ENCODE data around the gene FTO.

The FTO gene

DNA sequence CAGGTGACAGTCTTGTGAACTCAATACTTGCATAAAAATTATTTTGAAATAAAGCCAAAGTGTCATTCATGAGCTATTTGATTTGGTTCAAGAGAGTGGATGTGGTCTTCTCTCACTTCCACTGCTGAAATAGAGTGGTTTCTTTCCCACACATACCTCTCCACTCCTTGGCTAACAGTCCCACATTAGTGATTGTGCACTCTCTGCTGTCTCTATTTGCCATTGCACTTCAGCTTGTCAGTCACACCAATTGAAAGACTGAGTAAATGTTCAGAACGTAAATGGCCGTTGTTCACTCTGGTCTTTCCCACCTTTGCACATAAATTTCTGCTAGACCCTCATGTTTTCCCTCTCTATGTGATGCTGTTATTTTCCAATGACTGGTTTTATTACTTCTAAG lies 197.5 kb downstream of the FTO start:
- DNase-seq (ENCODE audit: low read depth) = no peak

DNA sequence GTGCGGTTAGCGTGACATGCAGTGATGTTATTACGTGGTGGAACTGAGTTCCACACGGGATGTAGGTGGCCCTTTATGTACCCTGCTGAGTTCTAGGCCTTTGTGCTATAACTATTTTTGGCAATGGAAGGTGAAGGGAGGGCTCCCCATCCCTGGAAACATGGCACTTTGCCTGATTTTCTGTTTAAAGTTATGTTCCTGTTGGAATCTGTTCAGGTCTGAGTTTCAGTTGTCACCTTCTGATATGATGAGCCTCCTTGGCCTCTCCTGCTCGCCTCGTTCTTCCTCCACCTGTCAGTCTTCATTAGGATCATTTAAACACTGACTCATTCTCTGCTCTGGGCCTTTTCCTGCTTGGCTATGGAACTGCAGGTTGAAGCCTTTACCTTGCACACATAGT lies 200.6 kb downstream of the FTO start:
- no peak for DNase-seq (ENCODE audit: low read depth)

- DNase-seq (ENCODE audit: low read depth) = no peak
Observed at GRCh38 chr16:53905028-53905427, 201.1 kb downstream of the FTO start.

DNA sequence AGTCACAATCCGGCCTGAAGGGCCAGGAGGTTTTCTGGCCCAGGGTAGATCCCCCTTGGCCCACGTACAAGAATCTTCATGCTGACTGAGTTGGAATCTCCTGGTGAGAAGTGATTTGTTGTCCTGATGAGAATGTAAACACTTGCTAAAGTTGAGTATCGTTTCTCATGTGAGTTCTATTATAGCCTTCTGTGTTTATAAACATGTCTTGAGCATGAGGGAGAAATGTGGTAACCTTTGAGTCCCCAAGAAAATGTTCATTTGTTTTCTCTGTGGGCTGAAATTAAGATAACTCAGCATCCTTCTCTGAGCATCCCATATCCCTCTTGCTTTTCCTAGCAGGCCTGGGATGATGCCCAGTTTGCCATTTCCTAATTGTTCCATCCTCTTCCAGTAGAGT lies 204.8 kb downstream of the FTO start:
- no peak for DNase-seq (ENCODE audit: low read depth)

GRCh38 chr16:53910990-53911389 lies 207.0 kb downstream of the FTO start:
- no peak for DNase-seq (ENCODE audit: low read depth)

DNA sequence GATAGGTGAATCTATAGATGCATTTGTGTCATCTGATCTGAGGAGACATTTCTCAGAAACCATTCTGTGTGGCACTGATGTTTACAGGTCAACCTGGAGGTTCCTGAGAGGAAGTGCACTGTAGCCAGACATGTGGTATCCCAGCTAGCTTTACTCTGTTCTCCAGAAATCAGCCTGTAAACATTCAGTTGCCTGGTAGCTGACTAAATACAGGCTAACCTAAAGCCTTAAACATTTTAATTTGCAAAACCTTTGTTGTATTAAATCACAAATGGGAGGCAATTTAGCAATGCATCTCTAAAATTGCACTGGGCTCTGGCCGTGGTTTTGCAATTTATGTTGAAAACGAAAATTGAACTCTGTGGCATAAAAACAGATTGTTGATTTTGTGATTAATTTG lies 207.6 kb downstream of the FTO start:
- DNase-seq (ENCODE audit: low read depth) = no peak

DNA sequence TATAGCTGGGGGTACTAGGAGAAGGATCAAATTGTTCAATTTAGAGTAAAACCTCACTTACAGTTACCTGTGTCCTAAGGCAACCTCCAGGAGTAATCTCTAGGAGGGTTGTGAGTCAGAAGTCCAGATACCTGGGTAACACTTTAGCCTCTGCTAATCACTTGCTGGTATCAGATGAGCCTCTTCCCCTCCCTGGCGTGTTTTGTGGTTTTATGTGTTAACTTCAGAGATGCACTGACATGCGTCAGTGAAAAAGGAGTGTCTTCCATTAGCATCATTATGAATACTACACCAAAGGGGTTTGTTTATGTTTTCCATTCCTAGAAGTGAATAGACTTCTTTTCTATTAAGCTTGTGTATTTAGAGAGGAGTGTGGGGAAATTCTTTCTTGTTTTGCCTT lies 208.2 kb downstream of the FTO start:
- no peak for DNase-seq (ENCODE audit: low read depth)

DNA sequence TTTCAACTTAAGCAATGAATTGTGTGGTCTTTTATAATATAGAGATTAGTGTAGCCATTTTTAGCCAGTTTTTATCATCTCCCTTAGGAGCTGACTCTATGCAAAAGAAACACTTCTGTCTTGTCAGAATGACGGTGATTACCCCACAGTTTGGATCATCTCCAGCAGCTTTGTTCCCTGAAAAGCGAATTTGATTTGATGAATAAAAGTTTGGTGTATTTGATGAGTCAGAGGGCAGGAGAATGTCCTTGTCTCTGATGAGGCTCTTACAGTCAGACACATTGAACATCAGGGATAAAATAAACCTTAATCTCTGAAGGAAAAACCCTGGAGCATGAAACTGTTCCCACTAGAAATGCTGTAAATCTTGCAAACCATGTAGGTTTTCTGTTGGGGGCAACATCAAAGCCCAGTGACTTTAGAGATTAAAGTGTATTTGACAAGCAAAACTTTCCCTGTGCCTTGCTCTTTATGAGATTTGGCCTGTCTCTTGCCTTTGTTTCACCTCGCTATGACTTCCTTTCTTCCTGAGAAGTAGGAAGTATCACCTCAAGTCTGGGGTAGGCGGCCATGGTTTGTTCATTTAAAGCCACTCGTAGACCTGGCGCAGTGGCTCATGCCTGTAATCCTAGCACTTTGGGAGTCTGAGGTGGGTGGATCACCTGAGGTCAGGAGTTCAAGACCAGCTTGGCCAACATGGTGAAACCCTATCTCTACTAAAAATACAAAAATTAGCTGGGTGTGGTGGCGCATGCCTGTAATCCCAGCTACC lies 209.3 kb downstream of the FTO start:
- DNase-seq (ENCODE audit: low read depth) = no peak

DNA sequence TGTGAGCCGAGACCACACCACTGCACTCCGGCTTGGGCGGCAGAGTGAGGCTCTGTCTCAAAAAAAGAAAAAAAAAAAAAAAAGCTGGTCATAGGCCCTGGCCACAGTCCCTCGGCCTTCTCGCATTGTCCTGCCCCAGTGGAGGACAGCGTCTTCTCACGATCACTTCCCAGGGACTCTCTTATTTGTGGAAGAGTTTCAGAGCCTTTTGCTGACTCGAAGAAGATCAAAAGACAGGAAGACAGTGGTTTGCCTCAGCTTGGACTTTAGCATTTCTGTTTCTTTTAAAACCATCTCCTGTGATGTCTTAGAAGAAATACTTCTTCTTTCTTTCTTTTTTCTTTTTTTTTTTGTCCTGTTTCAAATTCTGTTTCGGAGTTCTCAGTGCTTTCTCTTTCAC lies 210.0 kb downstream of the FTO start:
- DNase-seq (ENCODE audit: low read depth) = no peak

DNA sequence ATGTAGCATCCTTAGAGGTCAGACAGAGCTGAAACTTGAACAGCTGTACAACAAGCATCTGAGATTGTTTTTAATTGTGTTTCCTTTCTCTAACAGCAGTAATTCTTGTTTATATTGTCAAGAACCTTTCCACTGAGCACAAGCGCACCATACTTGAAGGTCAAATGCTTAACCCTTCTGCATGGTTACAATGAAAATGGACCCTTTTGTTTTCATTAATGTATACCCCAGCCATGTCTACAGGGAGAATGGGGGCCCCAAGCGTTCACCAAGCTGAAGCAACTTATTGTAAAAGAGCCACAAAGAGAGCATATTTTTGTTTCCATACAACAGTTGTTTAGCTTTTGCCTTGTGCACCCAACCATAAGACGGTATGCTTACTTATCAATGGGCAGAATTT lies 210.8 kb downstream of the FTO start:
- DNase-seq (ENCODE audit: low read depth) = no peak

DNA sequence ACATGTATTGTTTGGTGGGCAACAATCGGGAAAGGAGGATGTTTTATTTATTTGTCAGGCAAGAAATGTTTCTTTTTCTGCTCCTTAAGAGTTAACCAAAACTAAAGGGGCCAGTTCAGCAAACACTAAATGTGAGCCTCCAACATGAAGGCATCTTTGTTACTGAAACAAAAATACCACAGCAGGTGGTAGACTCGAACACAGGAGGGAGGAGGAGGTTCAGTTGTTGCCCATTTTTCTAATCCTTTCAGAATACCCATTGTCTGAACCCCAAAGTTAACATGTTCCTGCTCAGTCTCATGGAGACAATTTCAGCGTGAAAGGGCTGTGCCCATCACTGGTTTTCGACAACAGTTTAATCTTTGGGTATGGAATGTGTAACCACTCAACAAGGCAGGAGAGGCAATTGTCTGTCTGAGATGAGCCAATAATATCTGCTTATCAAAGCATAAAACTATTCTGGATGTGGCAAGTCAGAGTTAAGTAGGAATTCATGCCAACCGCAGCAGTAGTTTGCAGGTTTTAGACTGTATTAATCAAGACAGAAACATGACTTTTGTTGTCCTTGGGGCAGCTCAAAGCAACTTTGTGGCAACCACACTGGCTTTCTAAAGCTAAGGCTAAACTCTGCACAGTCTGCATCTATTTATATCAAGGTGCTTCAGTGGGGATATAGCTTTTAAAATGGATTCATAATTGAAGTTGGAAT lies 211.7 kb downstream of the FTO start:
- no peak for DNase-seq (ENCODE audit: low read depth)

- DNase-seq (ENCODE audit: low read depth) = no peak
Observed at GRCh38 chr16:53920988-53921387, 217.0 kb downstream of the FTO start.

GRCh38 chr16:53922067-53922806 lies 218.3 kb downstream of the FTO start:
- DNase-seq (ENCODE audit: low read depth) = no peak

DNA sequence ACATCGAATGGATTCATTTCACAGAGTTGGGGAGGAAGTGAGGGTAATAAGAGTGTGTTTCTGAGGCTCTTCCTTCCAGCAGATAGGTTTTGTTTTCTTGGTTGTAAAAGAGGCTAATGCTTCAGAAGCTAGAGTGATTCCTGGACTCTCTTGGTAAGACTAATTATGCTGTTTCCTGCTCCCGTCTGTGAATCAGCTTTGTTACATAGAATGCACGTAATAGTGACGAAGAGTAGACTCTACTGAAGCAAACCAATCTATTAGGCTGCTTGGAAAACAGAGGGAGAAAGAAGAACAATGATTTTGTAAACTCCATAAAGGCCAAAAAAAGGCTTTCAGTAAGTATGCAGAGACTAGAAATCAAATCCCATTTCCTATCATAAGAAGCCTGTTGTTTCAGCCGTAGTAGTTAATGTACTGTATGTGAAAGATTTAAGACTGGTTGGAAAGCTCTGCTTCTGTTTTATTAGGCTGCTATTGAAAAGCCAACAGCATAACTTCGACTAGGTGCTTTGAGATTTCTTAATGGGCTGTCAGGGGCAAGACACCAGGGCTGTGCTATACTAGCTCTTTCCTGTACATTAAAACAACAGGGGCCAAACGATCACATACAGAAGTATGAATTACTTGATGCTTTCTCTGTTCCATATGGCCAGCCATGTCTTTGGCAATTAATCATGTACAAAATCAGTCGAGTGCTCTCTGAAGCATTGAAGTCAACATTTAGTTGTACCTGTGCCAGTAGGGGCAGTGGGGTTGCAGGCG lies 219.0 kb downstream of the FTO start:
- DNase-seq (ENCODE audit: low read depth) = no peak

DNA sequence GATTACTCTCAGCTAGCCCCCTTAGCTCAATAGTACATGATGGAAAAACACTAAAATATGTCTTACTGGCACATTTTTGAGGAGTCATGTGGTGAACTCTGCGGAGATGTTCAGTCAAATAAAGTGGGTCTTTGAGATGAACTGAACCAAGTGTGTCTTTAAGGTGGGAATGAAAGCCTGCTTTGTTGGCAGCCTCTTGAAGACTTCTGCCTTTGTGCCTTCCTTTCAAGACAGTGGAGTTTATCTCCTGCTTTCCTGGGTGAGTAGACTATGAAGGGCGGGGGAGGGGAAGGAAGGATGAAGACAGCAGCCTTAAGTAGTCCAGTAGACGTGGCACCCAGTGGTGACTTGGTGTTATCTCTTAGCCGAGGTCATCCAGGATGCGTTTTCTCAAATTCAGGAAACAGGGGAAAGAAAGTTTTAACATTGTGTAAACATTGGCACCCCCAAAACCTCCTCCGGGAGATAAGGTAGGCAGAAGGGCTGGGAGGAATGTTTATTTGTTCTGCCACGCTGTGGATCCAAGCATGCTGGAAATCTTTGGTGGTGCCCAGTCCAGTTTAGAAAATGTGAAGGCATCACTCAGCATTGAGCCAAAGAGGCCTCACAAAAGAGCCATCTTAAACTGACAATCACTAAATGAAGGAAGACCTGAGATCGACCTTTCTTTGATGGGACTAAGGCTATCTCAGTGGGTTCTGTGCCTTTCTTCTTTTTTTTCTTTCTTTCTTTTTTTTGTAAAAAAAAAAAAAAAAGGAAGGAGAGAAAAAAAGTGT lies 220.6 kb downstream of the FTO start:
- DNase-seq (ENCODE audit: low read depth) = no peak

- DNase-seq (ENCODE audit: low read depth) = no peak
Observed at GRCh38 chr16:53925107-53925410, 221.1 kb downstream of the FTO start.

- DNase-seq (ENCODE audit: low read depth) = no peak
Observed at GRCh38 chr16:53925526-53925925, 221.6 kb downstream of the FTO start.

DNA sequence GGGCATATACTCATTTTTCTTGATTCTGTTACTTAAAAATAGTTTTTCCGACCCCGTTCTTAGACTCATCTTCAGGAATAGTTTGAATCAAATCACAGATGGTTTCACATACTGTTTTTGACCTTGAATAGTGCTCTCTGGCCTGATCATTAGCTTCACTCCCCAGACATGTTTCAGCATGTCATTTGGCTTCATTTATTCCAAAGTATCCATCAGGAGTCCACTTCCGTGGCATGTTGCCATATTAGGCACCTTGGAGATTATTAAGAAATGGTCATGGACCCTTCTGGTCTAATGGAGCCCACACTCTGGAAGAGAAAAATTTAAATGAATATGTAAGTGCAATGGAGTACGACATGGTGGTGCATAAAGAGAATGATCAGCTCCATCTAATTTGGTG lies 222.3 kb downstream of the FTO start:
- DNase-seq (ENCODE audit: low read depth) = no peak

- DNase-seq (ENCODE audit: low read depth) = no peak
Observed at GRCh38 chr16:53932975-53933374, 229.0 kb downstream of the FTO start.

GRCh38 chr16:53933407-53933806 lies 229.5 kb downstream of the FTO start:
- DNase-seq (ENCODE audit: low read depth) = no peak

- DNase-seq (ENCODE audit: low read depth) = no peak
Observed at GRCh38 chr16:53936052-53936451, 232.1 kb downstream of the FTO start.

GRCh38 chr16:53936529-53936928 lies 232.6 kb downstream of the FTO start:
- DNase-seq (ENCODE audit: low read depth) = no peak
